Body of pancreas (tissue), 4 donors: ENCODE measurements around the gene PDE10A. TPM values are rescaled to one million over a fixed set of nuclear protein-coding genes. Genes with fewer than 3 reads are reported as not detected.

Experiments used
- ATAC-seq: fragments of 150-250 bp; one replicate; pipeline ENCODE4 v1.9.1; 2016
- DNase-seq, 4 donors: peaks; one replicate each; pipeline ENCODE4 v3.0.0-alpha.2; 2019
- H3K27ac ChIP-seq, 4 donors: fragments of 200-600 bp; sonication (generic); 1 replicate in 3 of 4; 2 replicates in 1 of 4; pipeline versions ENCODE4 v1.5.1 to v1.6.1; 2016 to 2019; ENCODE audit warnings: mild to moderate bottlenecking in 1 of 4, mixed read lengths in 1 of 4, moderate library complexity in 1 of 4
- H3K27me3 ChIP-seq, 2 donors: fragments of 200-600 bp; sonication (generic); one replicate each; pipeline ENCODE4 v1.6.0; 2016; ENCODE audit warnings: mild to moderate bottlenecking in 1 of 2
- H3K36me3 ChIP-seq, 2 donors: fragments of 200-600 bp; sonication (generic); replicated peaks in 1 of 2; 2 replicates each; pipeline ENCODE4 v1.5.1; 2016; ENCODE audit warnings: low read depth in 2 of 2; ENCODE audit not compliant: insufficient read depth in 1 of 2
- H3K4me1 ChIP-seq: fragments of 200-600 bp; sonication (generic); one replicate; pipeline ENCODE4 v1.6.0; 2016
- H3K4me3 ChIP-seq, 2 donors: fragments of 200-600 bp; sonication (generic); 1 replicate in 1 of 2; 2 replicates in 1 of 2; pipeline ENCODE4 v1.5.1; 2016 to 2019
- H3K9me3 ChIP-seq, 3 donors: fragments of 200-600 bp; sonication (generic); 1 replicate in 2 of 3; 2 replicates in 1 of 3; pipeline ENCODE4 v1.5.1; 2016
- POLR2A ChIP-seq, 3 donors: fragments of 450-650 bp; IDR thresholded peaks; one replicate each; pipeline ENCODE4 v1.6.1; 2016; ENCODE audit warnings: antibody characterized with exemption in 3 of 3, mild to moderate bottlenecking in 2 of 3
- WGBS, 2 donors: methylation state at CpG; one replicate each; pipeline ENCODE4 v1.1.5; 2017; 5-methylcytosine and 5-hydroxymethylcytosine counted together
- intact Hi-C: fragments of 100-400 bp; cut with DNase I; formaldehyde crosslinking; loops from one replicate; pipeline ENCODE4 v1.15.1; 2023
- total RNA-seq, 2 donors: library from RNA; depleted of rRNA; stranded (reverse); fragments of >200 nt; gene quantifications; one replicate each; pipeline ENCODE4 v1.1.0, GENCODE V29; 2016
- TF ChIP-seq, protein P1 (sequence below), 7 experiments: fragments of 450-650 bp in 4 of 7; fragments of 200-600 bp in 3 of 7; sonication (generic) in 3 of 7; IDR thresholded peaks; one replicate each; pipeline ENCODE4 v1.5.1; 2016 to 2019; ENCODE audit warnings: antibody characterized with exemption in 7 of 7

PDE10A gene
- total RNA-seq, 2 donors from 2014 or later: 3.9 to 16.8 TPM

DNA sequence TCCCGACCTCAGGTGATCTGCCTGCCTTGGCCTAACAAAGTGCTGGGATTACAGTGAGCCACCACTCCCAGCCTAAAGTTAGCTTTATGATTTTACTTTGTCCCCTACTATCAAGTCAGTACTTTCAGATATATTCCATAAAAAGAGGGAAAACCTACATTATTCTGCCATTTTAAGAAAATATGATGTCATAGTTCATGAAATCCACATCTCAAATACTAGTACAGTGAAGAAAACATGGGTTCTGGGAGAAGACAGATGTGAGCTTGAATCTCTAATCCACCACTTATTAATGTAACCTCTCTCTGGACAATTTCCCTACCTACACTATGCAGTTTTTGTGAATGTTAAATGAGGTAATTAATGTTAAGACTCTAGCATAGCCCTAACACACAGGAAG, 74.5 kb downstream of the PDE10A start:
- Histone ChIP-seq H3K27ac (no peak overlapping the region), H3K9me3 (peaks cover 0 to 5% (median 0%) of the 10 kb centered on the region in 3 donors), H3K4me1 (no peaks in the 10 kb centered on the region), H3K36me3 (no peaks in the 10 kb centered on the region), H3K27me3 (no peaks in the 10 kb centered on the region), H3K4me3 (no peak overlapping the region)
- intact Hi-C loops: no loop called here
- DNase-seq: no peak
- no peak for ATAC-seq
- WGBS, 2 donors: 85 to 86% methylated on average over 1 of the region's 1 CpG
- no peak for TF ChIP-seq POLR2A (IDR thresholded peaks at IDR 0.05)
- TF ChIP-seq, protein P1, sequence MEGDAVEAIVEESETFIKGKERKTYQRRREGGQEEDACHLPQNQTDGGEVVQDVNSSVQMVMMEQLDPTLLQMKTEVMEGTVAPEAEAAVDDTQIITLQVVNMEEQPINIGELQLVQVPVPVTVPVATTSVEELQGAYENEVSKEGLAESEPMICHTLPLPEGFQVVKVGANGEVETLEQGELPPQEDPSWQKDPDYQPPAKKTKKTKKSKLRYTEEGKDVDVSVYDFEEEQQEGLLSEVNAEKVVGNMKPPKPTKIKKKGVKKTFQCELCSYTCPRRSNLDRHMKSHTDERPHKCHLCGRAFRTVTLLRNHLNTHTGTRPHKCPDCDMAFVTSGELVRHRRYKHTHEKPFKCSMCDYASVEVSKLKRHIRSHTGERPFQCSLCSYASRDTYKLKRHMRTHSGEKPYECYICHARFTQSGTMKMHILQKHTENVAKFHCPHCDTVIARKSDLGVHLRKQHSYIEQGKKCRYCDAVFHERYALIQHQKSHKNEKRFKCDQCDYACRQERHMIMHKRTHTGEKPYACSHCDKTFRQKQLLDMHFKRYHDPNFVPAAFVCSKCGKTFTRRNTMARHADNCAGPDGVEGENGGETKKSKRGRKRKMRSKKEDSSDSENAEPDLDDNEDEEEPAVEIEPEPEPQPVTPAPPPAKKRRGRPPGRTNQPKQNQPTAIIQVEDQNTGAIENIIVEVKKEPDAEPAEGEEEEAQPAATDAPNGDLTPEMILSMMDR (IDR thresholded peaks at IDR 0.05): no peak

DNA sequence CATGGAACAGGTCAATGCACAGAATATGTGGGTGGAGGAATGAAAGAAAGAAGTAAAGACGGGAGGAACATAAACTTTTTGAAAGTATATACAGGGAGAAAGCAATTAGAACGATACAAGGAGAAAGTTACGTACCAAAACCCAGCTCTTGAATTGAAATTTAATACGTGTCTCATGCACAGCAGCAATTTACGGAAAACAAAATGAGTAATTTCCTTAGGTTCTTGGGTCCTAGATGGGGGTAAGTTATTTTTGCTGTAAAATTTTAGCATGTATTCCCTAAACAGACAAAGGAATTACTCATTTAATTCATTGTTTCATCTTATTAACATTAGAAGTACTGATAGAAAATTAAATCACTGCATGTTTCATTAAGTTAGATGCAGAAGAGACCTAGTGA, 75.8 kb downstream of the PDE10A start:
- no peak overlapping the region for H3K27ac ChIP-seq
- WGBS, 2 donors: 80 to 81% methylated on average over 5 of the region's 5 CpGs
- intact Hi-C loops: no loop called here
- no peaks in the 10 kb centered on the region for H3K27me3 ChIP-seq
- no peaks in the 10 kb centered on the region for H3K9me3 ChIP-seq
- ATAC-seq: no peak
- no peaks in the 10 kb centered on the region for H3K36me3 ChIP-seq
- TF ChIP-seq POLR2A (IDR thresholded peaks at IDR 0.05): no peak
- TF ChIP-seq, protein P1 (IDR thresholded peaks at IDR 0.05): no peak
- H3K4me3 ChIP-seq: no peak overlapping the region
- no peak for DNase-seq
- no peaks in the 10 kb centered on the region for H3K4me1 ChIP-seq

- Histone ChIP-seq H3K9me3 (no peaks in the 10 kb centered on the region), H3K4me3 (no peak overlapping the region), H3K27ac (no peak overlapping the region), H3K27me3 (no peaks in the 10 kb centered on the region), H3K36me3 (no peaks in the 10 kb centered on the region), H3K4me1 (no peaks in the 10 kb centered on the region)
- TF ChIP-seq, protein P1 (IDR thresholded peaks at IDR 0.05): no peak
- TF ChIP-seq POLR2A (IDR thresholded peaks at IDR 0.05): no peak
- intact Hi-C loops: no loop called here
- DNase-seq (no peak), ATAC-seq (no peak)
- WGBS, 2 donors: 31 to 40% methylated on average over 3 of the region's 3 CpGs
These were observed 76.3 kb downstream of the PDE10A start for GRCh38 chr6:165586706-165587105.

GRCh38 chr6:165585060-165585459, 78.0 kb downstream of the PDE10A start:
- Histone ChIP-seq H3K36me3 (no peaks in the 10 kb centered on the region), H3K4me1 (no peaks in the 10 kb centered on the region), H3K27ac (no peak overlapping the region), H3K27me3 (no peaks in the 10 kb centered on the region), H3K4me3 (no peak overlapping the region), H3K9me3 (no peaks in the 10 kb centered on the region)
- DNase-seq: no peak
- ATAC-seq: no peak
- TF ChIP-seq POLR2A (IDR thresholded peaks at IDR 0.05): no peak
- TF ChIP-seq, protein P1 (IDR thresholded peaks at IDR 0.05): no peak
- intact Hi-C loops: no loop called here

DNA sequence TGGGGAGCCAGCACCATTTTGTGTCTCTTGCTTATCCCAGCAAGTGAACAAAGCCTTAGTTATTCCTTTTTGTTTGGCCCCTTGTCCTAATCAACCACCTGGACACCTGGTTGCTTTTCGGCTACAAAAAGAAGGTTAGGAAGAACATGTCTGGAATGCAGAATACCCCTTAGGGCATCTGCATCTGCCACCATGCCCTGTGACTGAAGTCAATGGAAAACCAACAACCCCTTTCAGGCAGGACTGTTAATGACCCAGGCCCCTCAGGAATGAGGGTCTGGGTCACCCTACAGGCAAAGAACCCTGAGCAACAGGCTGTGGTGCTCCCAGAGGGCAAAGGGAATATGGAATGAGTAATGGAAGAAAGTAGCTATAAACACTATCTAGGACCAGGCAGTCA, 78.5 kb downstream of the PDE10A start:
- ATAC-seq: no peak
- no peak for DNase-seq
- Histone ChIP-seq H3K27ac (no peak overlapping the region), H3K9me3 (no peaks in the 10 kb centered on the region), H3K36me3 (no peaks in the 10 kb centered on the region), H3K4me3 (no peak overlapping the region), H3K4me1 (no peaks in the 10 kb centered on the region), H3K27me3 (no peaks in the 10 kb centered on the region)
- no peak for TF ChIP-seq POLR2A (IDR thresholded peaks at IDR 0.05)
- TF ChIP-seq, protein P1 (IDR thresholded peaks at IDR 0.05): no peak
- intact Hi-C loops: no loop called here
- 67 to 72% methylated on average over 1 of the region's 1 CpG for WGBS, 2 donors
